Sigmoid colon (tissue), 3 donors: ENCODE measurements around the gene TMEM143.

Source experiments
- CTCF ChIP-seq, 4 experiments: fragments of 450-650 bp in 3 of 4; fragments of 200-600 bp in 1 of 4; IDR thresholded peaks; one replicate each; pipeline ENCODE4 v1.5.1; 2016 to 2019; ENCODE audit warnings: antibody characterized with exemption in 4 of 4, mild to moderate bottlenecking in 3 of 4, moderate library complexity in 2 of 4
- POLR2A ChIP-seq, 2 donors: fragments of 450-650 bp; IDR thresholded peaks; one replicate each; pipeline ENCODE4 v1.6.1; 2016; ENCODE audit warnings: antibody characterized with exemption in 2 of 2, mild to moderate bottlenecking in 2 of 2, moderate library complexity in 2 of 2

GRCh38 chr19:48348737-48349136, 15.0 kb downstream of the TMEM143 start:
- TF ChIP-seq CTCF (IDR thresholded peaks at IDR 0.05) (no peak), POLR2A (IDR thresholded peaks at IDR 0.05) (no peak)
